Fibroblast of villous mesenchyme (primary cell): ENCODE results near the gene FREM1. TPM values are rescaled to one million over a fixed set of nuclear protein-coding genes. Genes with fewer than 3 reads are reported as not detected.

Source experiments
- DNase-seq: peaks from one replicate; pipeline ENCODE4 v3.0.0-alpha.2; 2010; ENCODE audit warnings: low read depth
- H3K4me3 ChIP-seq: 2 replicates; pipeline ENCODE4 v1.5.1; 2011; ENCODE audit warnings: low read depth, mild to moderate bottlenecking, low read length
- total RNA-seq: library from RNA; depleted of rRNA; stranded (reverse); fragments of >200 nt; gene quantifications from 2 replicates; pipeline ENCODE4 v1.2.3, GENCODE V29; 2012
- TF ChIP-seq, protein P1 (sequence below): IDR thresholded peaks from 2 replicates; pipeline ENCODE4 v1.5.1; 2012; ENCODE audit warnings: low read depth, mild to moderate bottlenecking, low read length; ENCODE audit not compliant: insufficient read depth

FREM1 gene
- total RNA-seq, 1 donor: 0.86 TPM

DNA sequence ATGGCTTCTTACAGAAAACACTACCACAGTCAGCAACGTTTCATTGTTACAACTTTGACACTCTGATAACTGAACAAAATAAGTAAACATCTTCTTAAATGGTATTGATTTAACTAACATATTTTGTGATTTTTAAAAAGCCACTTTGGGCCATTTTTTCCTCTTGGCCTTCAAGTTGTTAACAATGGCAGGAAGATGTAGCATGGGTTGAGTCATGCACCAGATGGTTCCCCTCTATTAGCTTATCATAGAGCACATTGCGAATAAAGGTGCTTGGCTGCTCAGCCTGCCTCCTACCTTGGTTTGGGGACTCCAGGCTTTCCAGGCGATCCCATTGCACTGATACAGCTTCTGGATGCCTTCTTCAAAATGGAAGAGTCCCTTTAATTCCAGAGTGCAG, 163.6 kb downstream of the FREM1 start:
- DNase-seq: no peak
- H3K4me3 ChIP-seq: no peak overlapping the region
- TF ChIP-seq, protein P1, sequence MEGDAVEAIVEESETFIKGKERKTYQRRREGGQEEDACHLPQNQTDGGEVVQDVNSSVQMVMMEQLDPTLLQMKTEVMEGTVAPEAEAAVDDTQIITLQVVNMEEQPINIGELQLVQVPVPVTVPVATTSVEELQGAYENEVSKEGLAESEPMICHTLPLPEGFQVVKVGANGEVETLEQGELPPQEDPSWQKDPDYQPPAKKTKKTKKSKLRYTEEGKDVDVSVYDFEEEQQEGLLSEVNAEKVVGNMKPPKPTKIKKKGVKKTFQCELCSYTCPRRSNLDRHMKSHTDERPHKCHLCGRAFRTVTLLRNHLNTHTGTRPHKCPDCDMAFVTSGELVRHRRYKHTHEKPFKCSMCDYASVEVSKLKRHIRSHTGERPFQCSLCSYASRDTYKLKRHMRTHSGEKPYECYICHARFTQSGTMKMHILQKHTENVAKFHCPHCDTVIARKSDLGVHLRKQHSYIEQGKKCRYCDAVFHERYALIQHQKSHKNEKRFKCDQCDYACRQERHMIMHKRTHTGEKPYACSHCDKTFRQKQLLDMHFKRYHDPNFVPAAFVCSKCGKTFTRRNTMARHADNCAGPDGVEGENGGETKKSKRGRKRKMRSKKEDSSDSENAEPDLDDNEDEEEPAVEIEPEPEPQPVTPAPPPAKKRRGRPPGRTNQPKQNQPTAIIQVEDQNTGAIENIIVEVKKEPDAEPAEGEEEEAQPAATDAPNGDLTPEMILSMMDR: no peak

DNA sequence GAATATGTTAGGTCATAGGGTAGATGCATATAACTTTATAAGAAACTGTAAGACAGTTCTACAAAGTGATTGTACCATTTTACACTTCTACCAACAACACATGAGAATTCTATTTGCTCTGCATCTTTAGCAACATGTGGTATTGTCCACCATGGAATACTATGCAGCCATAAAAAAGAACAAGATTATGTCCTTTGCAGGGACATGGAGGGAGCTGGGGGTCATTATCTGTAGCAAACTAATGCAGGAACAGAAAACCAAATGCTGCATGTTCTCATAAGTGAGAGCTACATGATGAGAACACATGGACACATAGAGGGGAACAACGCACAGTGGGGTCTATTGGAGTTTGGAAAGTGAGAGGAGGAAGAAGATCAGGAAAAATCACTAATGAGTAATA, 165.5 kb downstream of the FREM1 start:
- TF ChIP-seq, protein P1: no peak
- DNase-seq: no peak
- H3K4me3 ChIP-seq: no peak overlapping the region

DNA sequence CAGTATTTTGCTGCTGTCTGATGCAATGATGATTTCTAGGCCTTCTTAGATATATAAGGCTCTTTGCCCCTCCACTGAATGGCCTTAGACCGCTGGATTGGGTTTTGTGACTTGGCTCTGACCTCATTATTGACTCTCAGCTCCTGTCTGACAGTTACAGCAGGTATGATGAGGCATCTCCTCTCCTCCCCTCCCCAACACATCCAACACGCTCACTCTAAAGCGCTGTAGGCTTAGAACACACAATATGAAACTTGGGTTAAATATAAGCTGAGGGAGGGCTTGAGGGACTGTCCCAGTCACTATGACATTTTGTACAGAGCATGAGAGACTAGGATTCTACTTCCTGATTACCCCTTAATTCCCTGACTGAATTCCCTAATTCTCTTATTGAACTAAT, 168.9 kb downstream of the FREM1 start:
- TF ChIP-seq, protein P1: no peak
- H3K4me3 ChIP-seq: no peak overlapping the region
- DNase-seq: no peak

DNA sequence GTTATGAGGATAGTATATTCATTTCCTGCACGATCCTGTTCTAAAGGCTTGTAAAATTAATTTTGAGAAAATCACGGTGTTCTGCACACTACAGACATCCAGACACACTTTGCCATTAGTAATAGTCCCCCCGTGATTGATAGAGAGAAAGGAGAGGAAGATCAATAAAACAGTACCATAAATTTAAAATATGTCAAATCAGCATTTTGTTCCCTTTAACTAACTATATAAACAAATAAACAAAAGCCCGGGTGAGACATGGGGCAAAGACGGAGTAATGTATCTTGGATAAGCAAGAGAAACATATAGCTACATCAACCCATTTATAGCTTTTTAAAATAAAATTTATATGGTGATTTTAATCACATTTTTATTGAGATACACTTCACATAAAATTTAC, 177.1 kb downstream of the FREM1 start:
- DNase-seq: no peak
- TF ChIP-seq, protein P1: no peak
- no peak overlapping the region for H3K4me3 ChIP-seq

DNA sequence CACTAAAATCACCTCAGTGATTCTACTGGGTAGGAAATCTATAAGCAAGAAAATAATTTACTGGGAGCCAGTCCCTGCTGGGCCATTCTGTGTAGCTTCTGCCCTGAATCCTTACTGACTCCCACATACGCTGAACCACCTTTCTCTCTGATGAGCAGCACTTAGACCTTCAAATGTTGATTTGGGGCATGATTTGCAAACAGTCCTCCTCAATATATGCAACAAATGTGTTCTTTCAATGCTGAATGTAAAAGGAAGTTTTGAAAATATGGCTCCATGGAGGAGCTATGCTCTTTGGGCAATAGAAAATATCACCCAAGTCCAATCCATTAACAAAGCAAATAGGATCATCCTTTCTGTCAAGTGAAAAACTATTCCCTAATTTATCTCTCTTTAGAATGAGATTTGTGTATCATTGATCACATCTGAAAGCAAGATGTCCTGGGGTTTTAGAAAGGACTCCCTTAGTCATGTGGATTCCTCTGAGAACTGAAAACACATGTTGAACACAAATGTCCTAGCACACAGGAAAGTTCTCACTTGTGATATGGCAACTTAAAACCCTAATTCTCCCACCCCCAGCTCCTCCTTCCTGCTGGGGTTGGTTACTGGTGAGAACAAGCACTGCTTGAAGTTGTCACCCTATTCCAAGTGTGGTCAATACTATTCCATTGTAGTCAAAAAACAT, 178.8 kb downstream of the FREM1 start:
- TF ChIP-seq, protein P1: no peak
- DNase-seq: no peak
- no peak overlapping the region for H3K4me3 ChIP-seq

DNA sequence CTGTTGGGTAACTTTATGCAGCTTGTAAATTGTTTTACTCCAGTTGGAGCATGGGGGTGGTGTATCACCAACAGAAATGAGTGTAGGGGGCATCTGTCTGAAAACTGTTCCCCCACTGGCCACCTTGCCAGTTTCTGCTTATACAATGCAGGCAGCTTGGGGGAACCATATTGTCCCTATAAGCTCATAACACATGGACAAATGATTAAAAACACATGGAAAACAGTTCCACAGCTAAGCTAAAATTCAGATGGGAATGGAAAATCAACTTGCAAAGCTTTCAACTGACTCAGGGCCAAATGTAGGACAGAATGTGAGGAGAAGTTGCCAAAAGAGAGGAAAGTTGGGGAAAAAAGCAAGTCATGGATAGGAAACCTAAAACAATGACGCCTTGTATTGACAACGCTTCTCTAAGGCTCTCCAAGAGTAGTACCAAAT, 179.7 kb downstream of the FREM1 start:
- no peak for DNase-seq
- TF ChIP-seq, protein P1: no peak

DNA sequence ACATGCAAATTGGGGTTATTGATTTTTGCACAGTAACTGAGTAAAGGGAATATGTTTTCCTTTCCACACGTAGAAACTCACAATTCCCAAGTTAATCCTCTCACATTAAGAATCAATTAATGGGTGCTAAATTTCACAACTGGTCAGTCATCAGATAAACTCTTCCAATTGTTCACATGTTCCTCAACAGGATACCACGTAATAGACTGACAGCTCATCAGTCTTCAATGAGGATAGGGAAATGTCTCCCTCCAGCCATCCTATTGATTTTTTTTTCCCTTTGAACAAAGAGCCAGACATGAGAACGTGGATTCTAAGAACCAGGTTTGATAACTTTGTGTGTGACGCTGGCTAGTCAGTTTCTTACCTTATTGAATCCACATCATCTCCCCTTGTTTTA, 186.9 kb downstream of the FREM1 start:
- TF ChIP-seq, protein P1: no peak
- H3K4me3 ChIP-seq: no peak overlapping the region
- DNase-seq: no peak

More for the DNA sequence above, 179.7 kb downstream of the FREM1 start:
- H3K4me3 ChIP-seq: no peak overlapping the region
